ENCODE measurements around the gene ATOH1.

Gene ATOH1

GRCh38 chr4:93878566-93878965 is 50.0 kb downstream of the ATOH1 start:
- Histone ChIP-seq H3K4me1 (ENCODE audit: control insufficient read depth, insufficient read depth, low read length, unreplicated experiment) (no peaks in the 10 kb centered on the region), H3K27me3 (ENCODE audit: insufficient read depth, low read length) (no peaks in the 10 kb centered on the region), H2AFZ (ENCODE audit: low read length, unreplicated experiment) (no peak overlapping the region), H3K36me3 (ENCODE audit: insufficient read depth, low read length) (no peaks in the 10 kb centered on the region), H3K4me3 (ENCODE audit: low read depth, low read length) (no peak overlapping the region), H3K79me2 (ENCODE audit: control insufficient read depth, insufficient read depth, low read length, unreplicated experiment) (no peaks in the 10 kb centered on the region), H3K27ac (ENCODE audit: low read depth, low read length) (no peak overlapping the region)

DNA sequence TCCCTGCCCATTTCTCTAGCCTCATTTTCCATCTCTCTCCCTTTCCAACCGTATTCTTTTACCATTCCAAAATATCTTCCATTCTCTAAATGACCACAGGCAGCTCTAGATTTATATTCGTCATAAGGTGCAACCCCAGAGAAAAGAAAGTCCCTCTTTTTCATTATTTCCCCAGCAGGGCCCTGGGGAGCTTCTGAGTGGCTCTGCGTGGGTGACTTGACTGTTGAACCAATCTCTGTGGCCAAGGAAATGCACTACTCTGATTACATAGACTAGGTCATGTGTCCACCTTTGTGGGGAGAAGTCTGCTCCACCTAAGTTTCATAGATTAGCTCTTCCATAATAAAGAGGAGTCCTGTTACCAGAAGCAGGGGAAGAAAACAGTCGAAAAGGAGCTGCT is 51.4 kb downstream of the ATOH1 start:
- no peak overlapping the region for H3K4me3 ChIP-seq (ENCODE audit: low read depth, low read length)
- H3K4me1 ChIP-seq (ENCODE audit: control insufficient read depth, insufficient read depth, low read length, unreplicated experiment): no peaks in the 10 kb centered on the region
- H3K79me2 ChIP-seq (ENCODE audit: control insufficient read depth, insufficient read depth, low read length, unreplicated experiment): no peaks in the 10 kb centered on the region
- H2AFZ ChIP-seq (ENCODE audit: low read length, unreplicated experiment): no peak overlapping the region
- no peaks in the 10 kb centered on the region for H3K27me3 ChIP-seq (ENCODE audit: insufficient read depth, low read length)
- H3K27ac ChIP-seq (ENCODE audit: low read depth, low read length): no peak overlapping the region
- H3K36me3 ChIP-seq (ENCODE audit: insufficient read depth, low read length): no peaks in the 10 kb centered on the region

Data from ACC112 (cell line).